ENCODE results near the gene NEAT1.

DNA sequence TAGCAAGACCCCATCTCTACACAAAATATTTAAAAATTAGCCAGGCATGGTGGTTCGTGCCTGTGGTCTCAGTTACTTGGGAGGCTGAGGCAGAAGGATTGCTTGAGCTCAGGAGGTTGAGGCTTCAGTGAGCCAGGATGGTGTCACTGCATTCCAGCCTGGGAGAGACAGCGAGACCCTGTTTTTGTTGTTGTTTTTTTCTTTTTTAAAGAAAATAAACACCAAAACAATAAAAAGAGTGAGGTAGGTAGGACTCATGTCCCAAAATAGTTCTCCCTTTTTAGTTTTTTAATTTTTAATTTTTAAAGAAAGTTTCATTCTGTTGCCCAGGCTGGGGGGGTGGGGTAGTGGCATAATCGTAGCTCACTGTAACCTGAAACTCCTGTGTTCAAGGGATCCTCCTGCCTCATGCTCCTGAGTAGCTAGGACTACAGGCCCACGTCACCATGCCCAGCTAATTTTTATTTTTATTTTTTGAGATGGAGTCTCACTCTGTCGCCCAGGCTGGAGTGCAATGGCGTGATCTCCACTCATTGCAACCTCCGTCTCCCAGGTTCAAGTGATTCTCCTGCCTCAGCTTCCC lies 50.8 kb downstream of the NEAT1 start:
- TF ChIP-seq, protein P1, sequence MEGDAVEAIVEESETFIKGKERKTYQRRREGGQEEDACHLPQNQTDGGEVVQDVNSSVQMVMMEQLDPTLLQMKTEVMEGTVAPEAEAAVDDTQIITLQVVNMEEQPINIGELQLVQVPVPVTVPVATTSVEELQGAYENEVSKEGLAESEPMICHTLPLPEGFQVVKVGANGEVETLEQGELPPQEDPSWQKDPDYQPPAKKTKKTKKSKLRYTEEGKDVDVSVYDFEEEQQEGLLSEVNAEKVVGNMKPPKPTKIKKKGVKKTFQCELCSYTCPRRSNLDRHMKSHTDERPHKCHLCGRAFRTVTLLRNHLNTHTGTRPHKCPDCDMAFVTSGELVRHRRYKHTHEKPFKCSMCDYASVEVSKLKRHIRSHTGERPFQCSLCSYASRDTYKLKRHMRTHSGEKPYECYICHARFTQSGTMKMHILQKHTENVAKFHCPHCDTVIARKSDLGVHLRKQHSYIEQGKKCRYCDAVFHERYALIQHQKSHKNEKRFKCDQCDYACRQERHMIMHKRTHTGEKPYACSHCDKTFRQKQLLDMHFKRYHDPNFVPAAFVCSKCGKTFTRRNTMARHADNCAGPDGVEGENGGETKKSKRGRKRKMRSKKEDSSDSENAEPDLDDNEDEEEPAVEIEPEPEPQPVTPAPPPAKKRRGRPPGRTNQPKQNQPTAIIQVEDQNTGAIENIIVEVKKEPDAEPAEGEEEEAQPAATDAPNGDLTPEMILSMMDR (IDR thresholded peaks at IDR 0.05; ENCODE audit: low read depth, low read length) = no peak
- no peak for TF ChIP-seq EZH2phosphoT487 (IDR thresholded peaks at IDR 0.05; ENCODE audit: low read depth)
